GM12872 (cell line): Measurements from ENCODE around the gene COX6B2.

Source experiments
- CTCF ChIP-seq: IDR thresholded peaks from 3 replicates; pipeline ENCODE4 v1.5.1; 2011; ENCODE audit warnings: low read depth, mild to moderate bottlenecking, low read length, moderate library complexity; ENCODE audit not compliant: insufficient read depth

COX6B2 gene

GRCh38 chr19:55362174-55362989 lies 7.9 kb upstream of the COX6B2 start:
- no peak for TF ChIP-seq CTCF

DNA sequence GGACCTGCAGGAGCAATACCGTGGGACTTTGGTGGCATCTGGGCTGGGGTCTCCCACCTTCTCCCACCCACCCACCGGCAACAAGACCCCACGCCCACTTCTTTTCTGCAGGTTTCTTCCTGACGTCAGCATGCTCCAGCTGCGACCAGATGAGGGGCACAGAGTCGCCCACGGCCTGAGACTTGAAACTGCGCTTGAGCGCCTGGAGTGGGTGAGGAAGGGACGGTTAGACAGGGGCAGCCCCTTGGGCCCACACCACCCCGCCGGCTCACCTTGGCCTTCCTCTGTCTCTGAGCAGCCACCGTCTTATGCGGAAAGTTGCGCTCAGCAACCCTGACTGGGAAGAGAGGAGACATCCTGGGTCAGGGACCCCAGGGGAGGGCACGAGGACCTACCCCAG lies 6.4 kb upstream of the COX6B2 start:
- TF ChIP-seq CTCF, result no peak

DNA sequence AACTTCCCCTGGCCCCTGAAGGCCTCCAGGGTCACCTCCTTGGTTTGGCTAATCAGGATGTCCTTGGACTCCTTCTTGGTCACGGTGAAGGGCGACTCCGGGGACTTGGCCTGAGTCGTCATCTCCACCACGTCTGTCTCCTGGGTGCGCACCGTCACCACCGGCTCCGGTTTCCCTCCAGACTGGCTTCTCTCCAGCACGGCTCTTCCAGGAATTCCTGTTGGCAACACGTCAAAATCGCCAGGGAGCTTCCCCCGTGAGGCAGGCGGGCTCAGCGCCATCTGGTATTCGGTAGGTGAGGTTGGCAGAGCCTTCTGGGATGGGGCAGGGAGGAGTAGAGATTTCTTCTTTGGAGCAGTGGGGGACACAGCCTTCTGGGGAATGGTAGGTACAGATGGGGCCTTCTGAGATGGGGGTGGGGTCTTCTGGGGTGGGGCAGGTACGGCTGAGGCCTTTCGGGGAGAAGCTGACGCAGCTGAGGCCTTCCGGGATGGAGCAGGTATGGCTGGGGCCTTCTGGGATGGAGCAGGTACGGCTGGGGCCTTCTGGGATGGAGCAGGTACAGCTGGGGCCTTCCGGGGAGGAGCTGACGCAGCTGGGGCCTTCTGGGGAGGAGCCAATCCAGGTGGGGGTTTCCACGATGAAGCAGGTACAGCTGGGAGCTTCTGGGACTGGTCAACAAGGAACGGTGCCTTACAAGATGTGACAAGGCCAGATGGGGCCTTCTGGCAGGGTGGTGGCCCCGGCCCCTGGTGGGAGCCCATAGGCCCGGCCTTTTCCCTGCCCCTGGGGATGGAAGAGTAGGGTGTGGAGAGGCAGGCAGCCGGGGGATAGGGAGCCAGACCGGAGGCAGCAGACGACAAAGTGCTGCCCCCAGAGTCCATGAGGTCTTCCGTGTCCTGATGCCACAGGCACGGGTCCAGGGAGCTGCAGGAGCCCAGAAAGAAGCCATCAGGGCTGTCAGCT lies 4.7 kb upstream of the COX6B2 start:
- no peak for TF ChIP-seq CTCF

GRCh38 chr19:55358493-55358892 lies 4.0 kb upstream of the COX6B2 start:
- no peak for TF ChIP-seq CTCF

GRCh38 chr19:55355213-55355821 lies 798 bp upstream of the COX6B2 start:
- no peak for TF ChIP-seq CTCF

DNA sequence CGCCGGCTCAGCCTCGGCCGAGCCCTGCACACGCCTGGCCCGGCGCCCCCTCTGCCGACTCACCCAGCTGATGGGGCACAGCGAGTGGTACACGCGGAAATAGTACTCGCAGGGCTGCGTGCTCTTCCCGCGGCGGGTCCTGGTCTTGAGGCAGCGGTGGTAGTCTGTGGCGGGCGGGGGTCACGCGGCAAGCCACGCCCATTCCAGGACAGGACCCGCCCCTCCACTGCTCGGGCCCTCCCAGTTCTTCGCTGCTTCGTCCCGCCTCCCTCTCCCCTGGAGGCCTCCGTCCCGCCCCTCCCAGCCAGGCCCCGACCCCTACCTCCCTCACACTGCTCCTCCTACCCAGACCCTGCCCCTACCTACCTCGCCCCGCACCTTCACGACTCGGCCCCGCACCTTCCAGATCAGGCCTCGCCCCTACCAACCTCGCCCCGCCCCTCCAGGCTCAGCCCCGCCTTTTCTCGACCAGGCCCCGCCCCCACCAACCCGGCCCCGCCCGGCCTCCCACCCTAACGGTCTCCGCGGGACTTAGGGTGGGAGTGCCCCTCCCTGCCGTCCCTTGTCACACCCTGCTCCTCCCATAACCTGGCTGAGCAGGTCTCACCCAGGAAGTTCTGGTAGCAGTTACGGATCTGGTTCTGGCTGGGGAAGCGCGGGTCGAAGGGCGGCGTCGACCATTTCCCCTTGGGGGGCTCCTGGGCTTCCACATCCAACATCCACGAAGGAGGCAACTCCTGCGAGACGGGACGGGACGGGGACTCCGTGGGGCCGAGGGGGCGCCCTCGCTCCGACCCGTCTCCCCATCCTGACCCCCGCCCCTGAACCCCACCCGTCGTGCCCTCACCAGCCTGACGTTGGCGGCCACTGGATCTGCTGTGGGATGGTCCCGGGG lies 469 bp downstream of the COX6B2 start:
- TF ChIP-seq CTCF, result no peak
